Epithelial cell of esophagus (primary cell): ENCODE measurements around the gene MRPS18C.

Source experiments
- DNase-seq: peaks from one replicate; pipeline ENCODE4 v3.0.0; 2010; ENCODE audit warnings: low read depth
- H3K4me3 ChIP-seq: 2 replicates; pipeline ENCODE4 v1.5.1; 2011; ENCODE audit warnings: mild to moderate bottlenecking, low read length, control low read depth
- TF ChIP-seq, protein P1 (sequence below): IDR thresholded peaks from 2 replicates; pipeline ENCODE4 v1.5.1; 2011; ENCODE audit warnings: low read depth, mild to moderate bottlenecking, low read length, control low read depth, inconsistent platforms; ENCODE audit not compliant: insufficient read depth; ENCODE audit errors: missing control alignments

Gene MRPS18C

GRCh38 chr4:83455281-83456183 is at the start of gene MRPS18C, which contains the start of gene HELQ:
Gene MRPS18C (plus strand): TSS chr4:83456058. CDS start chr4:83456078, 20 bp downstream.
Gene HELQ (minus strand): TSS chr4:83455823. CDS start chr4:83455693, 130 bp downstream.
- H3K4me3 ChIP-seq, result peak within 1 kb of the TSS; percentile 71
- DNase-seq, result peak; percentile 98
- TF ChIP-seq, protein P1, sequence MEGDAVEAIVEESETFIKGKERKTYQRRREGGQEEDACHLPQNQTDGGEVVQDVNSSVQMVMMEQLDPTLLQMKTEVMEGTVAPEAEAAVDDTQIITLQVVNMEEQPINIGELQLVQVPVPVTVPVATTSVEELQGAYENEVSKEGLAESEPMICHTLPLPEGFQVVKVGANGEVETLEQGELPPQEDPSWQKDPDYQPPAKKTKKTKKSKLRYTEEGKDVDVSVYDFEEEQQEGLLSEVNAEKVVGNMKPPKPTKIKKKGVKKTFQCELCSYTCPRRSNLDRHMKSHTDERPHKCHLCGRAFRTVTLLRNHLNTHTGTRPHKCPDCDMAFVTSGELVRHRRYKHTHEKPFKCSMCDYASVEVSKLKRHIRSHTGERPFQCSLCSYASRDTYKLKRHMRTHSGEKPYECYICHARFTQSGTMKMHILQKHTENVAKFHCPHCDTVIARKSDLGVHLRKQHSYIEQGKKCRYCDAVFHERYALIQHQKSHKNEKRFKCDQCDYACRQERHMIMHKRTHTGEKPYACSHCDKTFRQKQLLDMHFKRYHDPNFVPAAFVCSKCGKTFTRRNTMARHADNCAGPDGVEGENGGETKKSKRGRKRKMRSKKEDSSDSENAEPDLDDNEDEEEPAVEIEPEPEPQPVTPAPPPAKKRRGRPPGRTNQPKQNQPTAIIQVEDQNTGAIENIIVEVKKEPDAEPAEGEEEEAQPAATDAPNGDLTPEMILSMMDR, result peak; percentile 46

DNA sequence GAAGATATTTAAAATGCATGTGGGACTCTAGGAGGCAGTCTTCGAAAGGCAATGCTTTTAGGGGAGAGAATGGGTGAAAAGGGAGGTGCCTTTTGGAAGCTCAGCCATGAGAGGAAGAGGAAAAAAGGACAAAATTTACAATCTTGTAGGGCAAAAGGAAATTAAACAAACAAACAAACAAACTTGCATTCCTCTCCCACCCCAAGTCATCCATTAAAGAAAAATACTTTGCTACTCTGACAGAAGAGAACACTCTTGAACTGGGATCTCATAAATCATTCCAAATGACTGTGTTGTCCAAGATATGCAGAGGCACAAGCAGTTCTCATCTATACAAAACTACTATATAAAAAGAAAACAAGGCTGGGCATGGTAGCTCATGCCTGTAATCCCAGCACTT is 47.0 kb upstream of the MRPS18C start:
- no peak for DNase-seq
- no peak overlapping the region for H3K4me3 ChIP-seq
- TF ChIP-seq, protein P1, result no peak

- TF ChIP-seq, protein P1, result no peak
- DNase-seq, result peak; percentile 14
- no peak overlapping the region for H3K4me3 ChIP-seq
Observed at GRCh38 chr4:83413676-83414075, 42.2 kb upstream of the MRPS18C start.

- peak; percentile 68 for DNase-seq
- TF ChIP-seq, protein P1, result no peak
- no peak overlapping the region for H3K4me3 ChIP-seq
Observed at GRCh38 chr4:83417566-83417965, 38.3 kb upstream of the MRPS18C start.

DNA sequence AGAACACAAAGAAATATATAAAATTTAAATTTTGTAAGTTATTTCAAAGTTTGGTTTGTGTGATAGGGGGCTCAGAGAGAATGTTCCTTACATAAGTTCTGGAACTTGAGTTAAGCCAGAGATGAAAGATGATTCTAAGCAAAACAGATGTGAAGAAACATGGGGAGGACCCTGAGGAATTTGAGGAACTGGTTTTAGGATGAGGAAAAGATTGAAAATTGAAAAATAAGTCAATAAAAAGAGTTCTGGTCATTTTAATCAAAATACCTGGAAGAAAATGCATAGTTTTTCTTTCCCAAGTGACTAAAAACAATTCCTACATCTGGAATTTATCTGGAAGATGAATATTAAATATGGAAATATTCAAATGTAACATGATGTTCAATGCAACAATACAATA is 37.6 kb upstream of the MRPS18C start:
- no peak for DNase-seq
- TF ChIP-seq, protein P1, result no peak
- H3K4me3 ChIP-seq, result no peak overlapping the region

- H3K4me3 ChIP-seq, result no peak overlapping the region
- DNase-seq, result no peak
- TF ChIP-seq, protein P1, result no peak
Observed at GRCh38 chr4:83431200-83431599, 24.7 kb upstream of the MRPS18C start.

- no peak overlapping the region for H3K4me3 ChIP-seq
- no peak for DNase-seq
- TF ChIP-seq, protein P1, result no peak
Observed at GRCh38 chr4:83436680-83437079, 19.2 kb upstream of the MRPS18C start.
